H9 (cell line): Measurements from ENCODE around the gene ADAM19. TPM values are rescaled to one million over a fixed set of nuclear protein-coding genes. Genes with fewer than 3 reads are reported as not detected.

Source experiments
- DNase-seq: peaks from one replicate; pipeline ENCODE4 v3.0.0-alpha.2; 2017
- H2AFZ ChIP-seq: one replicate; pipeline ENCODE4 v1.6.1; 2013; ENCODE audit warnings: mild to moderate bottlenecking, low read length, control low read depth, moderate library complexity
- H2AK5ac ChIP-seq: 2 replicates; pipeline ENCODE4 v1.6.1; 2013; ENCODE audit warnings: low read length, control low read depth, mixed read lengths; ENCODE audit not compliant: insufficient read length
- H2BK120ac ChIP-seq: one replicate; pipeline ENCODE4 v1.6.1; 2013; ENCODE audit warnings: low read depth, mild to moderate bottlenecking, low read length, control low read depth, inconsistent platforms; ENCODE audit not compliant: poor library complexity, severe bottlenecking
- H2BK12ac ChIP-seq: 2 replicates; pipeline ENCODE4 v1.6.1; 2013; ENCODE audit warnings: low read length, control low read depth, mixed read lengths, low read depth; ENCODE audit not compliant: insufficient read length
- H2BK15ac ChIP-seq: 2 replicates; pipeline ENCODE4 v1.6.1; 2013; ENCODE audit warnings: low read depth, low read length, control low read depth
- H2BK20ac ChIP-seq: one replicate; pipeline ENCODE4 v1.6.1; 2013; ENCODE audit warnings: low read depth, mild to moderate bottlenecking, low read length, control low read depth, inconsistent platforms; ENCODE audit not compliant: poor library complexity, severe bottlenecking
- H2BK5ac ChIP-seq: 2 replicates; pipeline ENCODE4 v1.6.1; 2013; ENCODE audit warnings: low read length, control low read depth, mixed read lengths; ENCODE audit not compliant: insufficient read length
- H3K14ac ChIP-seq: 2 replicates; pipeline ENCODE4 v1.6.1; 2013; ENCODE audit warnings: low read length, control low read depth; ENCODE audit not compliant: insufficient read depth
- H3K18ac ChIP-seq: 2 replicates; pipeline ENCODE4 v1.6.1; 2013; ENCODE audit warnings: low read depth, mild to moderate bottlenecking, mixed read lengths, low read length, control low read depth; ENCODE audit not compliant: insufficient read length
- H3K23ac ChIP-seq: 2 replicates; pipeline ENCODE4 v1.6.1; 2013; ENCODE audit warnings: low read length, control low read depth, mixed read lengths, low read depth; ENCODE audit not compliant: insufficient read length
- H3K23me2 ChIP-seq: 2 replicates; pipeline ENCODE4 v1.6.1; 2013; ENCODE audit warnings: low read depth, mild to moderate bottlenecking, mixed read lengths, low read length, control low read depth; ENCODE audit not compliant: insufficient read length, poor library complexity, severe bottlenecking
- H3K27ac ChIP-seq: 2 replicates; pipeline ENCODE4 v1.5.1; 2013; ENCODE audit warnings: low read length, control low read depth, mixed read lengths, low read depth; ENCODE audit not compliant: insufficient read length
- H3K27me3 ChIP-seq: 2 replicates; pipeline ENCODE4 v1.6.1; 2013; ENCODE audit warnings: low read length, control low read depth, inconsistent platforms; ENCODE audit not compliant: insufficient read depth
- H3K4ac ChIP-seq: 2 replicates; pipeline ENCODE4 v1.6.1; 2013; ENCODE audit warnings: low read depth, mild to moderate bottlenecking, control low read depth, inconsistent platforms, low read length, moderate library complexity
- H3K4me1 ChIP-seq: 2 replicates; pipeline ENCODE4 v1.6.1; 2013; ENCODE audit warnings: low read length, control low read depth, inconsistent platforms; ENCODE audit not compliant: insufficient read depth
- H3K4me2 ChIP-seq: 2 replicates; pipeline ENCODE4 v1.6.1; 2013; ENCODE audit warnings: low read length, control low read depth, mixed read lengths; ENCODE audit not compliant: insufficient read length, insufficient read depth
- H3K56ac ChIP-seq: 2 replicates; pipeline ENCODE4 v1.6.1; 2013; ENCODE audit warnings: low read depth, mild to moderate bottlenecking, mixed read lengths, low read length, control low read depth; ENCODE audit not compliant: insufficient read length
- H3K79me1 ChIP-seq: 2 replicates; pipeline ENCODE4 v1.6.1; 2013; ENCODE audit warnings: low read depth, mild to moderate bottlenecking, moderate library complexity, low read length, control low read depth, inconsistent platforms; ENCODE audit not compliant: insufficient read depth, poor library complexity, severe bottlenecking
- H3K79me2 ChIP-seq: 2 replicates; pipeline ENCODE4 v1.6.1; 2013; ENCODE audit warnings: low read length, control low read depth, inconsistent platforms; ENCODE audit not compliant: insufficient read depth
- H3K9ac ChIP-seq: 2 replicates; pipeline ENCODE4 v1.6.1; 2013; ENCODE audit warnings: low read length, control low read depth, mixed read lengths; ENCODE audit not compliant: insufficient read length; ENCODE audit errors: extremely low read depth
- H3K9me3 ChIP-seq: one replicate; pipeline ENCODE4 v1.6.1; 2013; ENCODE audit warnings: low read depth, low read length, inconsistent platforms; ENCODE audit not compliant: control insufficient read depth
- H3T11ph ChIP-seq: one replicate; pipeline ENCODE4 v1.6.1; 2013; ENCODE audit warnings: mild to moderate bottlenecking, low read length, control low read depth, inconsistent platforms
- H4K20me1 ChIP-seq: one replicate; pipeline ENCODE4 v1.6.1; 2013; ENCODE audit not compliant: control insufficient read depth, insufficient read length, insufficient read depth
- H4K5ac ChIP-seq: 2 replicates; pipeline ENCODE4 v1.6.1; 2013; ENCODE audit warnings: low read depth, mild to moderate bottlenecking, mixed read lengths, low read length, control low read depth; ENCODE audit not compliant: insufficient read length
- H4K8ac ChIP-seq: replicated peaks from 2 replicates; pipeline ENCODE4 v1.6.1; 2013; ENCODE audit warnings: low read length, control low read depth, mixed read lengths, low read depth; ENCODE audit not compliant: insufficient read length
- H4K91ac ChIP-seq: 2 replicates; pipeline ENCODE4 v1.6.1; 2013; ENCODE audit warnings: low read depth, mild to moderate bottlenecking, moderate library complexity, mixed read lengths, low read length, control low read depth; ENCODE audit not compliant: insufficient read length
- H3K27ac Mint-ChIP-seq, 3 experiments: 2 replicates in 2 of 3; 3 replicates in 1 of 3; pipeline ENCODE4 v1.8.0; 2020 to 2021; ENCODE audit warnings: mixed read lengths in 3 of 3, mild to moderate bottlenecking in 1 of 3, moderate library complexity in 1 of 3
- H3K27me3 Mint-ChIP-seq: 2 replicates; pipeline ENCODE4 v1.8.0; 2021; ENCODE audit warnings: low read depth, mild to moderate bottlenecking, moderate library complexity, mixed read lengths
- H3K36me3 Mint-ChIP-seq, 3 experiments: 2 replicates in 2 of 3; 3 replicates in 1 of 3; pipeline ENCODE4 v1.8.0; 2020 to 2021; ENCODE audit warnings: low read depth in 3 of 3, mixed read lengths in 3 of 3; ENCODE audit not compliant: insufficient read depth in 1 of 3
- H3K4me1 Mint-ChIP-seq, 2 experiments: 2 replicates each; pipeline ENCODE4 v1.8.0; 2020; ENCODE audit warnings: mixed read lengths in 2 of 2
- H3K4me3 Mint-ChIP-seq, 2 experiments: 2 replicates in 1 of 2; 3 replicates in 1 of 2; pipeline ENCODE4 v1.8.0; 2020 to 2021; ENCODE audit warnings: mild to moderate bottlenecking in 2 of 2, mixed read lengths in 2 of 2, moderate library complexity in 1 of 2
- H3K9me3 Mint-ChIP-seq, 2 experiments: 2 replicates in 1 of 2; 3 replicates in 1 of 2; pipeline ENCODE4 v1.8.0; 2020; ENCODE audit warnings: mild to moderate bottlenecking in 2 of 2, mixed read lengths in 2 of 2, moderate library complexity in 1 of 2
- WGBS: extraction: QIAGEN DNeasy Blood & Tissue Kit; methylation state at CpG from one replicate; pipeline ENCODE4 v1.1.7; 2013; ENCODE audit warnings: missing lambda C conversion rate, low lambda C conversion rate, mixed read lengths; ENCODE audit not compliant: insufficient read length; ENCODE audit errors: extremely low coverage; 5-methylcytosine and 5-hydroxymethylcytosine counted together
- total RNA-seq: library from RNA; stranded (reverse); gene quantifications from 2 replicates; pipeline ENCODE4 v1.2.1, GENCODE V29; 2021
- TF ChIP-seq, protein P1 (sequence below): fragments of 200-600 bp; sonication (generic); conservative IDR thresholded peaks from 3 replicates; pipeline ENCODE4 v1.8.0; 2021; ENCODE audit warnings: antibody characterized with exemption, mild to moderate bottlenecking

ADAM19 gene
- total RNA-seq, 1 experiment from 2014 or later = 9.9 TPM

DNA sequence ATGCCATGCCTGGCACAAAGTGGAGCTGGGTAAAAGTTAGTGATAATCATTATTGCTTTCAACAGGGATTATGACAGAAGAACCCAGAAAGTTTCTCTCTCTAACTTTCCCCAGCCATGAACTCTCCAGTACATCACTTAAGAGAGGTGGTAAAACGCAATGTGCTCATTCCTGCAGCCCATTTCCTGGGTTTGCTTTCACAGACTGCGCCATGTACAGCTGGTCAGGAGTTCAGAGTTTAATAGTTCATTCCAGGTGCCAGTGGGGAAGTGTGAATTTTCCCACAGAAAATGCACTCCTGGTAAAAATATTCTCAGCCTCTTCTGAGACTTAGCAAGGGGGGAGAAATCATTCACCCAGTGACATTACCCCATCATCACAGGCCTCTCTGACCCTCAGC, 35.5 kb downstream of the ADAM19 start:
- H2BK15ac ChIP-seq = no peak overlapping the region
- H2AFZ ChIP-seq = no peak overlapping the region
- no peak overlapping the region for H2BK12ac ChIP-seq
- H3K9ac ChIP-seq = no peak overlapping the region
- peaks cover 3% of the 10 kb centered on the region; the same call in 1 of the 2 replicates for H3K4me1 ChIP-seq
- H3K4ac ChIP-seq = no peak overlapping the region
- no peak overlapping the region for H4K8ac ChIP-seq
- no peaks in the 10 kb centered on the region for H3K23me2 ChIP-seq
- H4K91ac ChIP-seq = no peak overlapping the region
- H2BK120ac ChIP-seq = no peak overlapping the region
- H2BK5ac ChIP-seq = no peak overlapping the region
- H3K23ac ChIP-seq = no peak overlapping the region
- H3K79me2 ChIP-seq = no peaks in the 10 kb centered on the region
- H3K4me3 Mint-ChIP-seq = no peak overlapping the region
- no peaks in the 10 kb centered on the region for H3K27me3 Mint-ChIP-seq
- no CpG with 5 or more reads among the region's 2 CpGs for WGBS
- no peak overlapping the region for H3K14ac ChIP-seq
- H3K79me1 ChIP-seq = no peaks in the 10 kb centered on the region
- no peak for DNase-seq
- no peak overlapping the region for H3K4me2 ChIP-seq
- no peaks in the 10 kb centered on the region for H4K20me1 ChIP-seq
- H3K27me3 ChIP-seq = no peaks in the 10 kb centered on the region
- peaks cover 0 to 11% (median 6%) of the 10 kb centered on the region in 3 experiments; a peak in 6 of 7 replicates for H3K36me3 Mint-ChIP-seq
- no peak overlapping the region for H3T11ph ChIP-seq
- no peak overlapping the region for H2AK5ac ChIP-seq
- no peak overlapping the region for H3K18ac ChIP-seq
- no peak overlapping the region for H3K56ac ChIP-seq
- H3K27ac ChIP-seq = no peak overlapping the region
- no peaks in the 10 kb centered on the region for H3K9me3 Mint-ChIP-seq
- peaks cover 12 to 14% of the 10 kb centered on the region in 2 experiments for H3K4me1 Mint-ChIP-seq
- TF ChIP-seq, protein P1, sequence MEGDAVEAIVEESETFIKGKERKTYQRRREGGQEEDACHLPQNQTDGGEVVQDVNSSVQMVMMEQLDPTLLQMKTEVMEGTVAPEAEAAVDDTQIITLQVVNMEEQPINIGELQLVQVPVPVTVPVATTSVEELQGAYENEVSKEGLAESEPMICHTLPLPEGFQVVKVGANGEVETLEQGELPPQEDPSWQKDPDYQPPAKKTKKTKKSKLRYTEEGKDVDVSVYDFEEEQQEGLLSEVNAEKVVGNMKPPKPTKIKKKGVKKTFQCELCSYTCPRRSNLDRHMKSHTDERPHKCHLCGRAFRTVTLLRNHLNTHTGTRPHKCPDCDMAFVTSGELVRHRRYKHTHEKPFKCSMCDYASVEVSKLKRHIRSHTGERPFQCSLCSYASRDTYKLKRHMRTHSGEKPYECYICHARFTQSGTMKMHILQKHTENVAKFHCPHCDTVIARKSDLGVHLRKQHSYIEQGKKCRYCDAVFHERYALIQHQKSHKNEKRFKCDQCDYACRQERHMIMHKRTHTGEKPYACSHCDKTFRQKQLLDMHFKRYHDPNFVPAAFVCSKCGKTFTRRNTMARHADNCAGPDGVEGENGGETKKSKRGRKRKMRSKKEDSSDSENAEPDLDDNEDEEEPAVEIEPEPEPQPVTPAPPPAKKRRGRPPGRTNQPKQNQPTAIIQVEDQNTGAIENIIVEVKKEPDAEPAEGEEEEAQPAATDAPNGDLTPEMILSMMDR = no peak
- no peak overlapping the region for H4K5ac ChIP-seq
- H2BK20ac ChIP-seq = no peak overlapping the region
- no peak overlapping the region; a peak in 1 of 7 replicates for H3K27ac Mint-ChIP-seq
- H3K9me3 ChIP-seq = no peaks in the 10 kb centered on the region
